GM20431 (cell line): ENCODE data around the gene AFDN.

Experiments
- in situ Hi-C: fragments of 300-500 bp; cut with MseI, MboI; formaldehyde crosslinking; loops from one replicate; pipeline ENCODE4 v1.15.0; 2020; ENCODE audit warnings: low sequenced_read_pairs; ENCODE audit not compliant: unreplicated experiment

AFDN gene

GRCh38 chr6:167794161-167795157 lies 32.3 kb upstream of the AFDN start:
- in situ Hi-C loops = no loop called here

- in situ Hi-C loops = no loop called here
These were observed 31.3 kb upstream of the AFDN start for GRCh38 chr6:167795321-167795811.

- in situ Hi-C loops = no loop called here
These were observed 30.9 kb upstream of the AFDN start for GRCh38 chr6:167795874-167796191.

- in situ Hi-C loops = no loop called here
These were observed 30.3 kb upstream of the AFDN start for GRCh38 chr6:167796192-167796981.

- in situ Hi-C loops = no loop called here
These were observed 29.7 kb upstream of the AFDN start for GRCh38 chr6:167797011-167797471.

- in situ Hi-C loops = no loop called here
These were observed 29.0 kb upstream of the AFDN start for GRCh38 chr6:167797476-167798265.

GRCh38 chr6:167798453-167798852 lies 28.3 kb upstream of the AFDN start:
- in situ Hi-C loops = no loop called here

GRCh38 chr6:167799033-167799821 lies 27.5 kb upstream of the AFDN start:
- in situ Hi-C loops = no loop called here

GRCh38 chr6:167800549-167800948 lies 26.2 kb upstream of the AFDN start:
- in situ Hi-C loops = no loop called here

- in situ Hi-C loops = no loop called here
These were observed 25.4 kb upstream of the AFDN start for GRCh38 chr6:167801263-167801662.

GRCh38 chr6:167802339-167802738 lies 24.4 kb upstream of the AFDN start:
- in situ Hi-C loops = no loop called here

GRCh38 chr6:167803816-167804215 lies 22.9 kb upstream of the AFDN start:
- in situ Hi-C loops = no loop called here

GRCh38 chr6:167804281-167805013 lies 22.3 kb upstream of the AFDN start:
- in situ Hi-C loops = no loop called here

- in situ Hi-C loops = no loop called here
These were observed 21.2 kb upstream of the AFDN start for GRCh38 chr6:167805349-167806060.

- in situ Hi-C loops = no loop called here
These were observed 20.5 kb upstream of the AFDN start for GRCh38 chr6:167806061-167806700.

GRCh38 chr6:167807200-167807599 lies 19.5 kb upstream of the AFDN start:
- in situ Hi-C loops = no loop called here

GRCh38 chr6:167807756-167808155 lies 19.0 kb upstream of the AFDN start:
- in situ Hi-C loops = no loop called here

- in situ Hi-C loops = no loop called here
These were observed 15.7 kb upstream of the AFDN start for GRCh38 chr6:167811040-167811439.
